ENCODE data around the gene MEN1. TPM values are rescaled to one million over a fixed set of nuclear protein-coding genes. Genes with fewer than 3 reads are reported as not detected.
"Not testable (repeated sequence)": the region's sequence is repeated elsewhere in the genome, so short reads cannot be mapped to it uniquely, and the experiment has no call there.

The MEN1 gene
- polyA plus RNA-seq, 3 donors = 9.4 to 26.2 (median 10.0) TPM

GRCh38 chr11:64848214-64848825, 38.0 kb upstream of the MEN1 start:
- peaks cover 24% of the 10 kb centered on the region for H4K20me1 ChIP-seq (ENCODE audit: insufficient read depth, low read length)
- no peak for TF ChIP-seq CTCF (IDR thresholded peaks at IDR 0.05)
- H3K27me3 ChIP-seq (ENCODE audit: control insufficient read depth in 2 of 2, insufficient read depth in 2 of 2, low read length in 2 of 2) = peaks cover 0 to 10% of the 10 kb centered on the region in 2 donors
- H3K9ac ChIP-seq (ENCODE audit: insufficient read depth, low read length, poor library complexity, severe bottlenecking) = no peak overlapping the region
- H3K4me3 ChIP-seq (replicated peaks in 1 of 3; ENCODE audit: low read depth in 2 of 3, low read length in 3 of 3) = no peak overlapping the region
- no peaks in the 10 kb centered on the region for H3K9me3 ChIP-seq (replicated peaks in 1 of 2; ENCODE audit: control insufficient read depth in 1 of 2, insufficient read depth in 1 of 2, low read length in 2 of 2)
- no peak overlapping the region for H3K4me2 ChIP-seq (replicated peaks; ENCODE audit: extremely low read depth, low read length, poor library complexity, severe bottlenecking)
- H3K4me1 ChIP-seq (ENCODE audit: control insufficient read depth in 1 of 2, insufficient read depth in 2 of 2, low read length in 2 of 2) = peaks cover 47 to 71% of the 10 kb centered on the region in 2 donors
- Mint-ChIP-seq H3K9me3 (peaks cover 0 to 2% (median 0%) of the 10 kb centered on the region in 7 donors), H3K27me3 (ENCODE audit: low read depth in 3 of 3) (peaks cover 3 to 21% (median 18%) of the 10 kb centered on the region in 3 donors), H3K4me1 (peaks cover 63% of the 10 kb centered on the region), H3K36me3 (peaks cover 18 to 23% of the 10 kb centered on the region in 2 donors), H3K4me3 (no peak overlapping the region), H3K27ac (peak overlapping the region in 3 of 7 donors; percentile 15 to 80 (median 30))
- H3K27ac ChIP-seq (ENCODE audit: low read depth in 1 of 2, low read length in 2 of 2) = no peak overlapping the region
- H3K79me2 ChIP-seq (ENCODE audit: insufficient read depth, low read length) = no peaks in the 10 kb centered on the region
- intact Hi-C loops (cut with micrococcal nuclease) = loop anchor here in 1 of 2 donors (10.0 kb wide), 2 partner anchors 64 to 166 kb away; partner anchors contain the start of gene ARL2
- WGBS (ENCODE audit: insufficient coverage) = 91% methylated on average over 4 of the region's 6 CpGs
- DNase-seq = peak in 1 of 3 donors; percentile 31
- H3K36me3 ChIP-seq (replicated peaks in 1 of 2; ENCODE audit: control insufficient read depth in 1 of 2, insufficient read depth in 2 of 2, low read length in 2 of 2) = peaks cover 11% of the 10 kb centered on the region in 2 donors
- H2AFZ ChIP-seq (ENCODE audit: insufficient read depth, low read depth, low read length, poor library complexity, severe bottlenecking) = no peak overlapping the region

DNA sequence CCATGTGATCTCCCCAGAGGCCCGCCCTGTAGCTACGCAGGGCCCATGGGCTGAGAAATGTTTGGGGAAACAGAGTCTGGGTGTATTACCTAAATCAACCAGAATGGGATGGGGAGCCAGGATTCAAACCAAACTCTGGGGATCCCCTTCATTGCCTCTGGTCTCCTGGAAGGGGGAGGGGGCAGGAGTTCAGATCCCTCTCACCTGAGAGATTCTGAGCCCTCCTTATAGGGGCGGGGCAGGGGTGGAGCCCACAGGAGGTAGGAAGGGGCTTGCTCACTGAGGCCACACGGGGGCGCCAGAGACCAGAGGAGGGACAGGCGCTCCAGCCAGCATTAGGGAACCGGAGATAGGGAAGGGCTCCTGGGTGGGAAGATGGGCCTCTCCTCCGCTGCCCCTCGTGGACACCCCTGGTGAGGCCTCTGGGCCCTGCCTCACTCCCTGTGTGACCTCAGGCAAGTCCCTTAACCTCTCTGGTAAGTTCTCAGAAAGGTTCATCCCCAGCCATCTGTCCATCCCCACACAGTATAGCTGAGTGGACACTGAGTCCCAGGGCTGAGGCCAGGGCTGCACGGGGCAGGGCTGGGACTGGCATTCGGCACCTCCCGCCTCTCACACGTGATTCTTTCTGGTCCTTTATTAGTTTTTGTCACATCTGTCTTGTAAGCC, 36.8 kb upstream of the MEN1 start:
- H3K9me3 Mint-ChIP-seq = peaks cover 0 to 2% (median 0%) of the 10 kb centered on the region in 7 donors
- peaks cover 6 to 11% of the 10 kb centered on the region in 2 donors for H3K36me3 Mint-ChIP-seq
- 23% methylated on average over 6 of the region's 13 CpGs for WGBS (ENCODE audit: insufficient coverage)
- H3K27ac Mint-ChIP-seq = peak overlapping the region in 3 of 7 donors; percentile 16 to 33 (median 30)
- Histone ChIP-seq H3K9me3 (replicated peaks in 1 of 2; ENCODE audit: control insufficient read depth in 1 of 2, insufficient read depth in 1 of 2, low read length in 2 of 2) (no peaks in the 10 kb centered on the region), H3K9ac (ENCODE audit: insufficient read depth, low read length, poor library complexity, severe bottlenecking) (no peak overlapping the region), H3K4me3 (replicated peaks in 1 of 3; ENCODE audit: low read depth in 2 of 3, low read length in 3 of 3) (no peak overlapping the region), H2AFZ (ENCODE audit: insufficient read depth, low read depth, low read length, poor library complexity, severe bottlenecking) (no peak overlapping the region), H3K79me2 (ENCODE audit: insufficient read depth, low read length) (no peaks in the 10 kb centered on the region), H3K27me3 (ENCODE audit: control insufficient read depth in 2 of 2, insufficient read depth in 2 of 2, low read length in 2 of 2) (peaks cover 0 to 10% of the 10 kb centered on the region in 2 donors), H3K36me3 (replicated peaks in 1 of 2; ENCODE audit: control insufficient read depth in 1 of 2, insufficient read depth in 2 of 2, low read length in 2 of 2) (peaks cover 2 to 3% of the 10 kb centered on the region in 2 donors), H3K4me2 (replicated peaks; ENCODE audit: extremely low read depth, low read length, poor library complexity, severe bottlenecking) (no peak overlapping the region), H3K27ac (ENCODE audit: low read depth in 1 of 2, low read length in 2 of 2) (no peak overlapping the region), H3K4me1 (ENCODE audit: control insufficient read depth in 1 of 2, insufficient read depth in 2 of 2, low read length in 2 of 2) (peaks cover 35 to 59% of the 10 kb centered on the region in 2 donors), H4K20me1 (ENCODE audit: insufficient read depth, low read length) (peaks cover 15% of the 10 kb centered on the region)
- peaks cover 52% of the 10 kb centered on the region for H3K4me1 Mint-ChIP-seq
- intact Hi-C loops (cut with micrococcal nuclease) = loop anchor here (1.0 to 10.0 kb wide), 4 partner anchors 46 to 168 kb away; partner anchors contain the start of gene ARL2 (in 1 of the 2)
- no peak overlapping the region for H3K4me3 Mint-ChIP-seq
- DNase-seq = peak; percentile 89 to 94 (median 91)
- peak; percentile 97 for TF ChIP-seq CTCF (IDR thresholded peaks at IDR 0.05)
- H3K27me3 Mint-ChIP-seq (ENCODE audit: low read depth in 3 of 3) = peaks cover 3 to 21% (median 20%) of the 10 kb centered on the region in 3 donors

- not testable (repeated sequence) for DNase-seq; H3K27ac ChIP-seq (ENCODE audit: low read depth in 1 of 2, low read length in 2 of 2); H3K9me3 ChIP-seq (replicated peaks in 1 of 2; ENCODE audit: control insufficient read depth in 1 of 2, insufficient read depth in 1 of 2, low read length in 2 of 2); H3K4me3 ChIP-seq (replicated peaks in 1 of 3; ENCODE audit: low read depth in 2 of 3, low read length in 3 of 3); H3K9ac ChIP-seq (ENCODE audit: insufficient read depth, low read length, poor library complexity, severe bottlenecking); H3K36me3 Mint-ChIP-seq; H3K4me3 Mint-ChIP-seq; H4K20me1 ChIP-seq (ENCODE audit: insufficient read depth, low read length); H3K79me2 ChIP-seq (ENCODE audit: insufficient read depth, low read length); H3K36me3 ChIP-seq (replicated peaks in 1 of 2; ENCODE audit: control insufficient read depth in 1 of 2, insufficient read depth in 2 of 2, low read length in 2 of 2); H3K4me2 ChIP-seq (replicated peaks; ENCODE audit: extremely low read depth, low read length, poor library complexity, severe bottlenecking); H2AFZ ChIP-seq (ENCODE audit: insufficient read depth, low read depth, low read length, poor library complexity, severe bottlenecking); H3K27ac Mint-ChIP-seq; H3K9me3 Mint-ChIP-seq
- intact Hi-C loops (cut with micrococcal nuclease) = loop anchor here in 1 of 2 donors (10.0 kb wide), 2 partner anchors 61 to 169 kb away; partner anchors contain the start of gene ARL2
- 100% methylated on average over 2 of the region's 8 CpGs for WGBS (ENCODE audit: insufficient coverage)
- peaks cover 23 to 45% of the 10 kb centered on the region in 2 donors for H3K4me1 ChIP-seq (ENCODE audit: control insufficient read depth in 1 of 2, insufficient read depth in 2 of 2, low read length in 2 of 2)
- peaks cover 0 to 10% of the 10 kb centered on the region in 2 donors for H3K27me3 ChIP-seq (ENCODE audit: control insufficient read depth in 2 of 2, insufficient read depth in 2 of 2, low read length in 2 of 2)
- Mint-ChIP-seq H3K27me3 (ENCODE audit: low read depth in 3 of 3) (peaks cover 3 to 19% (median 18%) of the 10 kb centered on the region in 3 donors), H3K4me1 (peaks cover 38% of the 10 kb centered on the region)
Measured at GRCh38 chr11:64845776-64846129, 35.4 kb upstream of the MEN1 start.
